CD8-positive, alpha-beta memory T cell (primary cell): Measurements from ENCODE around the gene JMJD4. TPM values are rescaled to one million over a fixed set of nuclear protein-coding genes. Genes with fewer than 3 reads are reported as not detected.

Source experiments
- CTCF ChIA-PET: fragments of 350-600 bp; sonication (Branson Sonifier 250); formaldehyde crosslinking; loops from one replicate; lab custom pipeline; 2021; ENCODE audit warnings: antibody characterized with exemption; lab: Charles Lee
- POLR2A ChIA-PET: fragments of 350-600 bp; sonication (Branson Sonifier 250); formaldehyde crosslinking; loops from one replicate; lab custom pipeline; 2021; ENCODE audit warnings: antibody characterized with exemption; lab: Charles Lee
- DNase-seq, 5 donors: peaks; one replicate each; pipeline versions ENCODE4 v3.0.0 to v3.0.0-alpha.2; 2020 to 2022; ENCODE audit warnings: mixed read lengths in 1 of 5
- H3K27ac ChIP-seq: one replicate; pipeline ENCODE4 v1.7.0; 2013; ENCODE audit warnings: low read depth, mild to moderate bottlenecking, low read length, moderate library complexity
- H3K27me3 ChIP-seq: 2 replicates; pipeline ENCODE4 v1.7.0; 2013; ENCODE audit warnings: low read length, mild to moderate bottlenecking; ENCODE audit not compliant: insufficient read depth, poor library complexity, severe bottlenecking
- H3K36me3 ChIP-seq: 2 replicates; pipeline ENCODE4 v1.7.0; 2013; ENCODE audit warnings: mild to moderate bottlenecking, low read length, moderate library complexity; ENCODE audit not compliant: insufficient read depth
- H3K4me1 ChIP-seq: 2 replicates; pipeline ENCODE4 v1.7.0; 2013; ENCODE audit warnings: mild to moderate bottlenecking, low read length, moderate library complexity; ENCODE audit not compliant: insufficient read depth
- H3K4me3 ChIP-seq: 2 replicates; pipeline ENCODE4 v1.7.0; 2013; ENCODE audit warnings: mild to moderate bottlenecking, low read length
- H3K9me3 ChIP-seq: 2 replicates; pipeline ENCODE4 v1.7.0; 2013; ENCODE audit warnings: mild to moderate bottlenecking, low read length
- H3K27ac Mint-ChIP-seq, 8 donors: one replicate each; pipeline ENCODE4 v1.8.0; 2020 to 2021; ENCODE audit warnings: mixed read lengths in 8 of 8, mild to moderate bottlenecking in 6 of 8, inconsistent platforms in 3 of 8, moderate library complexity in 3 of 8
- H3K27me3 Mint-ChIP-seq, 2 donors: one replicate each; pipeline ENCODE4 v1.8.0; 2020 to 2021; ENCODE audit warnings: mixed read lengths in 2 of 2, mild to moderate bottlenecking in 1 of 2, moderate library complexity in 1 of 2
- H3K36me3 Mint-ChIP-seq, 3 donors: one replicate each; pipeline ENCODE4 v1.8.0; 2020 to 2021; ENCODE audit warnings: mixed read lengths in 3 of 3, inconsistent platforms in 1 of 3, mild to moderate bottlenecking in 1 of 3
- H3K4me1 Mint-ChIP-seq, 3 donors: one replicate each; pipeline ENCODE4 v1.8.0; 2020 to 2021; ENCODE audit warnings: mixed read lengths in 3 of 3, inconsistent platforms in 1 of 3, mild to moderate bottlenecking in 1 of 3
- H3K4me3 Mint-ChIP-seq, 7 donors: one replicate each; pipeline ENCODE4 v1.8.0; 2020 to 2021; ENCODE audit warnings: mixed read lengths in 7 of 7, mild to moderate bottlenecking in 6 of 7, moderate library complexity in 4 of 7, inconsistent platforms in 2 of 7
- H3K9me3 Mint-ChIP-seq, 5 donors: one replicate each; pipeline ENCODE4 v1.8.0; 2020 to 2022; ENCODE audit warnings: mixed read lengths in 5 of 5, mild to moderate bottlenecking in 3 of 5, moderate library complexity in 2 of 5, inconsistent platforms in 1 of 5
- polyA plus RNA-seq: library from polyadenylated mRNA; unstranded; fragments of 300-500 nt; fragmentation: Illumina TruSeq; gene quantifications from one replicate; pipeline ENCODE4 v1.2.3, GENCODE V29; 2021
- total RNA-seq, 2 experiments: library from RNA; stranded (reverse); gene quantifications; one replicate each; pipeline ENCODE4 v1.2.3, GENCODE V29; 2021

The JMJD4 gene
- total and polyA plus RNA-seq, 3 experiments from 2014 or later: 23.1 to 28.0 (median 25.8) TPM

GRCh38 chr1:227771771-227772170 lies 36.7 kb upstream of the JMJD4 start:
- Mint-ChIP-seq H3K27me3 (no peaks in the 10 kb centered on the region), H3K9me3 (no peaks in the 10 kb centered on the region), H3K27ac (peak overlapping the region in 1 of 8 donors; percentile 51), H3K4me1 (peaks cover 51 to 84% (median 55%) of the 10 kb centered on the region in 3 donors), H3K36me3 (peaks cover 0 to 33% (median 9%) of the 10 kb centered on the region in 3 donors), H3K4me3 (peak overlapping the region in 1 of 7 donors; percentile 19)
- Histone ChIP-seq H3K36me3 (peaks cover 10% of the 10 kb centered on the region), H3K4me1 (peaks cover 42% of the 10 kb centered on the region), H3K9me3 (no peaks in the 10 kb centered on the region), H3K27ac (no peak overlapping the region), H3K27me3 (no peaks in the 10 kb centered on the region), H3K4me3 (no peak overlapping the region)
- ChIA-PET POLR2A (no interaction called here), CTCF (interaction anchor here (1.0 kb wide), 2 partner anchors 16 to 182 kb away, joined by 3 to 4 read pairs; no protein-coding TSS in a partner anchor)
- no peak for DNase-seq

- H3K4me1 ChIP-seq: peaks cover 47% of the 10 kb centered on the region
- no peak overlapping the region for H3K4me3 Mint-ChIP-seq
- CTCF ChIA-PET: no interaction called here
- H3K9me3 Mint-ChIP-seq: no peaks in the 10 kb centered on the region
- no peaks in the 10 kb centered on the region for H3K27me3 ChIP-seq
- peaks cover 6% of the 10 kb centered on the region for H3K36me3 ChIP-seq
- POLR2A ChIA-PET: no interaction called here
- H3K4me1 Mint-ChIP-seq: peaks cover 54 to 85% (median 59%) of the 10 kb centered on the region in 3 donors
- H3K27ac Mint-ChIP-seq: peak overlapping the region in 1 of 8 donors; percentile 37
- no peak overlapping the region for H3K4me3 ChIP-seq
- peaks cover 0 to 29% (median 9%) of the 10 kb centered on the region in 3 donors for H3K36me3 Mint-ChIP-seq
- H3K27ac ChIP-seq: no peak overlapping the region
- DNase-seq: no peak
- no peaks in the 10 kb centered on the region for H3K9me3 ChIP-seq
- no peaks in the 10 kb centered on the region for H3K27me3 Mint-ChIP-seq
These were observed 36.2 kb upstream of the JMJD4 start for GRCh38 chr1:227771326-227771725.

GRCh38 chr1:227770812-227771211 lies 35.7 kb upstream of the JMJD4 start:
- Mint-ChIP-seq H3K9me3 (no peaks in the 10 kb centered on the region), H3K36me3 (peaks cover 0 to 24% (median 7%) of the 10 kb centered on the region in 3 donors), H3K27me3 (no peaks in the 10 kb centered on the region), H3K4me1 (peaks cover 57 to 85% (median 64%) of the 10 kb centered on the region in 3 donors), H3K4me3 (no peak overlapping the region), H3K27ac (peak overlapping the region in 1 of 8 donors; percentile 37)
- Histone ChIP-seq H3K27ac (no peak overlapping the region), H3K4me3 (no peak overlapping the region), H3K36me3 (peaks cover 1% of the 10 kb centered on the region), H3K27me3 (no peaks in the 10 kb centered on the region), H3K9me3 (no peaks in the 10 kb centered on the region), H3K4me1 (peaks cover 52% of the 10 kb centered on the region)
- DNase-seq: no peak
- ChIA-PET CTCF (interaction anchor here (0.6 kb wide), 1 partner anchor 229 kb away, joined by 4 read pairs; no protein-coding TSS in a partner anchor), POLR2A (no interaction called here)

- no peaks in the 10 kb centered on the region for H3K9me3 Mint-ChIP-seq
- Histone ChIP-seq H3K27me3 (no peaks in the 10 kb centered on the region), H3K36me3 (no peaks in the 10 kb centered on the region), H3K4me3 (no peak overlapping the region), H3K9me3 (no peaks in the 10 kb centered on the region), H3K27ac (no peak overlapping the region), H3K4me1 (peaks cover 59% of the 10 kb centered on the region)
- H3K36me3 Mint-ChIP-seq: peaks cover 0 to 24% (median 7%) of the 10 kb centered on the region in 3 donors
- CTCF ChIA-PET: no interaction called here
- DNase-seq: no peak
- H3K4me1 Mint-ChIP-seq: peaks cover 61 to 88% (median 72%) of the 10 kb centered on the region in 3 donors
- H3K27ac Mint-ChIP-seq: no peak overlapping the region
- POLR2A ChIA-PET: no interaction called here
- no peak overlapping the region for H3K4me3 Mint-ChIP-seq
- H3K27me3 Mint-ChIP-seq: no peaks in the 10 kb centered on the region
These were observed 34.9 kb upstream of the JMJD4 start for GRCh38 chr1:227769936-227770494.

- Histone ChIP-seq H3K4me3 (no peak overlapping the region), H3K9me3 (no peaks in the 10 kb centered on the region), H3K36me3 (no peaks in the 10 kb centered on the region), H3K4me1 (peaks cover 59% of the 10 kb centered on the region), H3K27me3 (no peaks in the 10 kb centered on the region), H3K27ac (no peak overlapping the region)
- ChIA-PET POLR2A (no interaction called here), CTCF (no interaction called here)
- peak overlapping the region in 3 of 8 donors; percentile 8 to 79 (median 58) for H3K27ac Mint-ChIP-seq
- no peaks in the 10 kb centered on the region for H3K9me3 Mint-ChIP-seq
- peaks cover 0 to 23% (median 7%) of the 10 kb centered on the region in 3 donors for H3K36me3 Mint-ChIP-seq
- peak overlapping the region in 1 of 7 donors; percentile 40 for H3K4me3 Mint-ChIP-seq
- H3K27me3 Mint-ChIP-seq: no peaks in the 10 kb centered on the region
- DNase-seq: no peak
- H3K4me1 Mint-ChIP-seq: peaks cover 64 to 88% (median 73%) of the 10 kb centered on the region in 3 donors
These were observed 34.2 kb upstream of the JMJD4 start for GRCh38 chr1:227769047-227769935.

- no peak for DNase-seq
- H3K4me3 Mint-ChIP-seq: peak overlapping the region in 2 of 7 donors; percentile 36 to 40
- H3K4me1 ChIP-seq: peaks cover 59% of the 10 kb centered on the region
- no peaks in the 10 kb centered on the region for H3K9me3 ChIP-seq
- H3K27ac Mint-ChIP-seq: peak overlapping the region in 4 of 8 donors; percentile 13 to 79 (median 43)
- no peak overlapping the region for H3K4me3 ChIP-seq
- no peaks in the 10 kb centered on the region for H3K27me3 ChIP-seq
- no peak overlapping the region for H3K27ac ChIP-seq
- POLR2A ChIA-PET: no interaction called here
- H3K27me3 Mint-ChIP-seq: no peaks in the 10 kb centered on the region
- CTCF ChIA-PET: no interaction called here
- H3K9me3 Mint-ChIP-seq: no peaks in the 10 kb centered on the region
- peaks cover 64 to 88% (median 73%) of the 10 kb centered on the region in 3 donors for H3K4me1 Mint-ChIP-seq
- no peaks in the 10 kb centered on the region for H3K36me3 ChIP-seq
- H3K36me3 Mint-ChIP-seq: peaks cover 0 to 22% (median 5%) of the 10 kb centered on the region in 3 donors
These were observed 33.5 kb upstream of the JMJD4 start for GRCh38 chr1:227768640-227769039.

- H3K4me3 ChIP-seq: no peak overlapping the region
- H3K36me3 ChIP-seq: no peaks in the 10 kb centered on the region
- peak overlapping the region in 1 of 8 donors; percentile 79 for H3K27ac Mint-ChIP-seq
- peaks cover 64 to 88% (median 72%) of the 10 kb centered on the region in 3 donors for H3K4me1 Mint-ChIP-seq
- no peaks in the 10 kb centered on the region for H3K9me3 Mint-ChIP-seq
- peaks cover 0 to 22% (median 5%) of the 10 kb centered on the region in 3 donors for H3K36me3 Mint-ChIP-seq
- POLR2A ChIA-PET: no interaction called here
- H3K4me1 ChIP-seq: peaks cover 59% of the 10 kb centered on the region
- CTCF ChIA-PET: no interaction called here
- H3K27ac ChIP-seq: no peak overlapping the region
- H3K4me3 Mint-ChIP-seq: peak overlapping the region in 2 of 7 donors; percentile 3 to 74
- H3K9me3 ChIP-seq: no peaks in the 10 kb centered on the region
- no peaks in the 10 kb centered on the region for H3K27me3 Mint-ChIP-seq
- H3K27me3 ChIP-seq: no peaks in the 10 kb centered on the region
- DNase-seq: no peak
These were observed 33.0 kb upstream of the JMJD4 start for GRCh38 chr1:227768125-227768439.
